HCT116 (cell line): ENCODE results near the gene THBD. TPM values are rescaled to one million over a fixed set of nuclear protein-coding genes. Genes with fewer than 3 reads are reported as not detected.

Source experiments
- ATAC-seq: fragments of 200-7000 bp; cut with Tn5 transposase; 2 replicates; pipeline ENCODE4 v1.9.1; 2020; ENCODE audit warnings: mild to moderate bottlenecking, moderate library complexity
- BruUV-seq: library from RNA; stranded (reverse); fragments of 400-500 nt; replicated peaks from 2 replicates; lab custom pipeline; 2021; lab: Mats Ljungman, UMichigan
- CTCF ChIA-PET: fragments of 300-600 bp; sonication (Branson Sonifier 250); formaldehyde crosslinking; loops from one replicate; lab custom pipeline; 2021; ENCODE audit warnings: antibody characterized with exemption; lab: Charles Lee
- POLR2A ChIA-PET: fragments of 300-600, 350-600 bp; sonication (Branson Sonifier 250); formaldehyde crosslinking; loops from one replicate; lab custom pipeline; 2021; ENCODE audit warnings: antibody characterized with exemption; lab: Charles Lee
- RAD21 ChIA-PET, 2 experiments: fragments of 300-600 bp; sonication (Branson Sonifier 250); formaldehyde crosslinking; loops; one replicate each; lab custom pipeline; 2023; ENCODE audit warnings: low total read pairs in 2 of 2; ENCODE audit not compliant: uncharacterized antibody in 2 of 2, unreplicated experiment in 2 of 2, low non-redundant PET in 1 of 2; lab: Charles Lee
- DNase-seq: peaks from one replicate; pipeline ENCODE4 v3.0.0-alpha.2; 2010; ENCODE audit warnings: low read depth, low spot score
- H2AFZ ChIP-seq: fragments of 200-600 bp; shearing (Covaris generic), sonication (generic); 2 replicates; pipeline ENCODE4 v1.6.1; 2017; ENCODE audit warnings: low read depth, mixed run types, mixed read lengths, antibody characterized with exemption, low read length; ENCODE audit not compliant: poor library complexity, severe bottlenecking
- H3K27ac ChIP-seq: 2 replicates; pipeline ENCODE4 v1.5.1; 2012; ENCODE audit warnings: low read depth, low read length
- H3K27me3 ChIP-seq: fragments of 200-600 bp; sonication (generic); 2 replicates; pipeline ENCODE4 v1.6.1; 2016; ENCODE audit warnings: mixed run types, low read length, mixed read lengths; ENCODE audit not compliant: insufficient read depth
- H3K36me3 ChIP-seq, 2 experiments: fragments of 200-500 bp in 1 of 2; fragments of 200-600 bp in 1 of 2; sonication (Bioruptor generic) in 1 of 2; sonication (generic) in 1 of 2; 2 replicates each; pipeline versions ENCODE4 v1.5.1 to v1.6.1; 2014 to 2016; ENCODE audit warnings: low read length in 2 of 2, inconsistent platforms in 1 of 2, mixed read lengths in 1 of 2, mixed run types in 1 of 2; ENCODE audit not compliant: insufficient read depth in 2 of 2, control insufficient read depth in 1 of 2
- H3K4me1 ChIP-seq, 2 experiments: fragments of 200-600 bp in 1 of 2; sonication (generic) in 1 of 2; 2 replicates each; pipeline versions ENCODE4 v1.5.1 to v1.6.1; 2012 to 2017; ENCODE audit warnings: low read length in 2 of 2, inconsistent platforms in 1 of 2, mild to moderate bottlenecking in 1 of 2, mixed read lengths in 1 of 2, mixed run types in 1 of 2, moderate library complexity in 1 of 2; ENCODE audit not compliant: insufficient read depth in 2 of 2, control insufficient read depth in 1 of 2
- H3K4me2 ChIP-seq: fragments of 200-600 bp; sonication (generic); 2 replicates; pipeline ENCODE4 v1.6.1; 2017; ENCODE audit warnings: mixed run types, low read length, mixed read lengths
- H3K4me3 ChIP-seq, 2 experiments: fragments of 200-600 bp in 1 of 2; sonication (generic) in 1 of 2; replicated peaks in 1 of 2; 2 replicates each; pipeline ENCODE4 v1.5.1; 2011 to 2016; ENCODE audit warnings: low read length in 2 of 2, control low read depth in 1 of 2, low read depth in 1 of 2, mild to moderate bottlenecking in 1 of 2, mixed read lengths in 1 of 2, mixed run types in 1 of 2
- H3K79me2 ChIP-seq: fragments of 200-600 bp; sonication (generic); 2 replicates; pipeline ENCODE4 v1.6.1; 2017; ENCODE audit warnings: mild to moderate bottlenecking, mixed run types, low read length, moderate library complexity, mixed read lengths; ENCODE audit not compliant: insufficient read depth
- H3K9ac ChIP-seq: fragments of 200-600 bp; sonication (generic); 2 replicates; pipeline ENCODE4 v1.6.1; 2016; ENCODE audit warnings: low read length, mixed read lengths
- H3K9me2 ChIP-seq: fragments of 200-600 bp; sonication (generic), shearing (Covaris generic); 2 replicates; pipeline ENCODE4 v1.6.1; 2017; ENCODE audit warnings: mixed run types, mild to moderate bottlenecking, moderate library complexity; ENCODE audit not compliant: insufficient read depth
- H3K9me3 ChIP-seq, 2 experiments: fragments of 200-500 bp in 1 of 2; fragments of 200-600 bp in 1 of 2; sonication (Bioruptor generic) in 1 of 2; sonication (generic) in 1 of 2; 2 replicates each; pipeline ENCODE4 v1.6.1; 2014 to 2017; ENCODE audit warnings: low read length in 2 of 2, mixed read lengths in 2 of 2, inconsistent platforms in 1 of 2, low read depth in 1 of 2, mild to moderate bottlenecking in 1 of 2, mixed run types in 1 of 2, moderate library complexity in 1 of 2; ENCODE audit not compliant: control insufficient read depth in 1 of 2, insufficient read depth in 1 of 2
- H4K20me1 ChIP-seq: fragments of 200-600 bp; sonication (generic), shearing (Covaris generic); 2 replicates; pipeline ENCODE4 v1.6.1; 2017; ENCODE audit warnings: mixed run types, mild to moderate bottlenecking, moderate library complexity; ENCODE audit not compliant: insufficient read depth
- CEBPB ChIP-seq: IDR thresholded peaks from 2 replicates; pipeline ENCODE4 v1.6.1; 2012; ENCODE audit warnings: low read depth
- ELF1 ChIP-seq: IDR thresholded peaks from 2 replicates; pipeline ENCODE4 v1.6.1; 2012; ENCODE audit warnings: low read depth, borderline replicate concordance
- EZH2 ChIP-seq: fragments of 200-600 bp; sonication (generic); IDR thresholded peaks from 2 replicates; pipeline ENCODE4 v1.6.1; 2017; ENCODE audit warnings: antibody characterized with exemption, mixed run types
- EZH2phosphoT487 ChIP-seq: fragments of 200-600 bp; IDR thresholded peaks from 2 replicates; pipeline ENCODE4 v1.6.1; 2018; ENCODE audit warnings: antibody characterized with exemption, borderline replicate concordance
- RAD21 ChIP-seq: IDR thresholded peaks from 2 replicates; pipeline ENCODE4 v1.6.1; 2012; ENCODE audit warnings: low read depth, mild to moderate bottlenecking
- SIN3A ChIP-seq: IDR thresholded peaks from 2 replicates; pipeline ENCODE4 v1.6.1; 2012; ENCODE audit warnings: low read depth
- YY1 ChIP-seq: IDR thresholded peaks from 2 replicates; pipeline ENCODE4 v1.6.1; 2011; ENCODE audit warnings: low read length, low read depth, moderate library complexity, mild to moderate bottlenecking; ENCODE audit not compliant: insufficient replicate concordance; ENCODE audit errors: extremely low read depth
- ZFX ChIP-seq: fragments of 450-650 bp; IDR thresholded peaks from 2 replicates; pipeline ENCODE4 v1.6.1; 2017
- ZNF274 ChIP-seq: fragments of 200-500 bp; sonication (Bioruptor generic); IDR thresholded peaks from 2 replicates; pipeline ENCODE4 v1.6.1; 2014; ENCODE audit warnings: mild to moderate bottlenecking, low read depth, low read length, inconsistent platforms
- intact Hi-C: fragments of 100-400 bp; cut with micrococcal nuclease; formaldehyde crosslinking; loops from 2 replicates; pipeline ENCODE4 v1.10.0; 2022
- total RNA-seq: library from RNA; stranded (reverse); gene quantifications from one replicate; pipeline ENCODE4 v1.2.1, GENCODE V29; 2021; ENCODE audit not compliant: unreplicated experiment
- TF ChIP-seq, protein P1 (sequence below): IDR thresholded peaks from 2 replicates; pipeline ENCODE4 v1.6.1; 2012; ENCODE audit warnings: low read depth
- TF ChIP-seq, protein P2 (sequence below): IDR thresholded peaks from 2 replicates; pipeline ENCODE4 v1.6.1; 2012

THBD gene
- total RNA-seq, 1 experiment from 2014 or later = 0.39 TPM

DNA sequence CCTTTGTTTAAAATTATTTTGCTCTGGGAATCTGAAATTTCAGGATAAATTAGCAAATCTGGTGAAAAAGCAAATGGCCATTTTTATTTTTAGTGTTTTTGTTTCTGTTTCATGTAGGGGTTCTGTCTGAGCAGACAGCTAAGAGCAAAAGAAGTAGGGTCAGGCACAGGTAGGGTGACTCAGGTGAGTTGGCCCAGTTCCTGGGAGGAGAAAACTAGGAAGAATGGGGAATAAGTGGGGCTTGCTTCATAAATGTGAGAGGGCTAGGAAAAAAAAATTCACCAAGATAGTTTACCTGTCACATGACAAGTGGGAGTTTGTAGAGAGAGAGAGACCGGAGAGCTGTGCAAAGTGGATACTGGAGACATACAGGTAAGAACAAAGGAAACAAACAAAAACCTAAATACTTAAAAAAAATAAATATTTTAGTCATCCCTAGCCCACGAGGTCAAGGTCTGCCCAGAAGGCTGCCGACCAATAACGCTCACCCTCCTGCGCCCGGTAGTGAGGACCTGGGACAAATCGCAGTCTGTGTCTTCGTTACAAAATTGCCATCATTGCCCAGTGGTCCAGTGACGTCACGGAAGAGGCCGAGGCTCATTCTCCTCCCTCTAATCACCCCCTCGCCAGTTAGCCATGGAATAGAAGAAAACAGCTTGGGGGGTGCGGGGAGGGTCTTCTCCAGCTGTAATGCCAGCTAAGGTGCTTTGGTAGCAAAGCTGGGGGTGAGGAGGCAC, 2.3 kb downstream of the THBD start:
- no peak for DNase-seq

More for the DNA sequence above, 2.3 kb downstream of the THBD start:
- RAD21 ChIA-PET = no interaction called here
- no TSS peak for BruUV-seq
- H3K27ac ChIP-seq = no peak overlapping the region
- no peak overlapping the region for H3K9ac ChIP-seq
- H3K4me2 ChIP-seq = no peak overlapping the region
- no peak overlapping the region for H3K4me3 ChIP-seq
- ATAC-seq = no peak
- no peak for TF ChIP-seq SIN3A
- TF ChIP-seq ELF1 = no peak
- TF ChIP-seq EZH2 = no peak
- TF ChIP-seq EZH2phosphoT487 = no peak
- TF ChIP-seq RAD21 = no peak
- no peak for TF ChIP-seq ZNF274
- TF ChIP-seq, protein P1, sequence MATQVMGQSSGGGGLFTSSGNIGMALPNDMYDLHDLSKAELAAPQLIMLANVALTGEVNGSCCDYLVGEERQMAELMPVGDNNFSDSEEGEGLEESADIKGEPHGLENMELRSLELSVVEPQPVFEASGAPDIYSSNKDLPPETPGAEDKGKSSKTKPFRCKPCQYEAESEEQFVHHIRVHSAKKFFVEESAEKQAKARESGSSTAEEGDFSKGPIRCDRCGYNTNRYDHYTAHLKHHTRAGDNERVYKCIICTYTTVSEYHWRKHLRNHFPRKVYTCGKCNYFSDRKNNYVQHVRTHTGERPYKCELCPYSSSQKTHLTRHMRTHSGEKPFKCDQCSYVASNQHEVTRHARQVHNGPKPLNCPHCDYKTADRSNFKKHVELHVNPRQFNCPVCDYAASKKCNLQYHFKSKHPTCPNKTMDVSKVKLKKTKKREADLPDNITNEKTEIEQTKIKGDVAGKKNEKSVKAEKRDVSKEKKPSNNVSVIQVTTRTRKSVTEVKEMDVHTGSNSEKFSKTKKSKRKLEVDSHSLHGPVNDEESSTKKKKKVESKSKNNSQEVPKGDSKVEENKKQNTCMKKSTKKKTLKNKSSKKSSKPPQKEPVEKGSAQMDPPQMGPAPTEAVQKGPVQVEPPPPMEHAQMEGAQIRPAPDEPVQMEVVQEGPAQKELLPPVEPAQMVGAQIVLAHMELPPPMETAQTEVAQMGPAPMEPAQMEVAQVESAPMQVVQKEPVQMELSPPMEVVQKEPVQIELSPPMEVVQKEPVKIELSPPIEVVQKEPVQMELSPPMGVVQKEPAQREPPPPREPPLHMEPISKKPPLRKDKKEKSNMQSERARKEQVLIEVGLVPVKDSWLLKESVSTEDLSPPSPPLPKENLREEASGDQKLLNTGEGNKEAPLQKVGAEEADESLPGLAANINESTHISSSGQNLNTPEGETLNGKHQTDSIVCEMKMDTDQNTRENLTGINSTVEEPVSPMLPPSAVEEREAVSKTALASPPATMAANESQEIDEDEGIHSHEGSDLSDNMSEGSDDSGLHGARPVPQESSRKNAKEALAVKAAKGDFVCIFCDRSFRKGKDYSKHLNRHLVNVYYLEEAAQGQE = no peak
- no peak for TF ChIP-seq ZFX
- TF ChIP-seq, protein P2, sequence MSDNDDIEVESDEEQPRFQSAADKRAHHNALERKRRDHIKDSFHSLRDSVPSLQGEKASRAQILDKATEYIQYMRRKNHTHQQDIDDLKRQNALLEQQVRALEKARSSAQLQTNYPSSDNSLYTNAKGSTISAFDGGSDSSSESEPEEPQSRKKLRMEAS = no peak
- TF ChIP-seq CEBPB = no peak
- no peak for TF ChIP-seq YY1
- TF ChIP-seq, all 23 proteins: peak for 0
- H3K9me3 ChIP-seq = no peaks in the 10 kb centered on the region
- no peaks in the 10 kb centered on the region for H4K20me1 ChIP-seq
- peaks cover 10% of the 10 kb centered on the region for H3K27me3 ChIP-seq
- intact Hi-C loops = no loop called here
- H3K4me1 ChIP-seq = peaks cover 3 to 31% of the 10 kb centered on the region in 2 experiments; a peak in 3 of 4 replicates
- ChIA-PET POLR2A (no interaction called here), CTCF (no interaction called here)
- no peak overlapping the region for H2AFZ ChIP-seq
- H3K36me3 ChIP-seq = no peaks in the 10 kb centered on the region
- no peaks in the 10 kb centered on the region for H3K9me2 ChIP-seq
- no peaks in the 10 kb centered on the region for H3K79me2 ChIP-seq
